ENCODE measurements around the gene LY6G5B.

DNA sequence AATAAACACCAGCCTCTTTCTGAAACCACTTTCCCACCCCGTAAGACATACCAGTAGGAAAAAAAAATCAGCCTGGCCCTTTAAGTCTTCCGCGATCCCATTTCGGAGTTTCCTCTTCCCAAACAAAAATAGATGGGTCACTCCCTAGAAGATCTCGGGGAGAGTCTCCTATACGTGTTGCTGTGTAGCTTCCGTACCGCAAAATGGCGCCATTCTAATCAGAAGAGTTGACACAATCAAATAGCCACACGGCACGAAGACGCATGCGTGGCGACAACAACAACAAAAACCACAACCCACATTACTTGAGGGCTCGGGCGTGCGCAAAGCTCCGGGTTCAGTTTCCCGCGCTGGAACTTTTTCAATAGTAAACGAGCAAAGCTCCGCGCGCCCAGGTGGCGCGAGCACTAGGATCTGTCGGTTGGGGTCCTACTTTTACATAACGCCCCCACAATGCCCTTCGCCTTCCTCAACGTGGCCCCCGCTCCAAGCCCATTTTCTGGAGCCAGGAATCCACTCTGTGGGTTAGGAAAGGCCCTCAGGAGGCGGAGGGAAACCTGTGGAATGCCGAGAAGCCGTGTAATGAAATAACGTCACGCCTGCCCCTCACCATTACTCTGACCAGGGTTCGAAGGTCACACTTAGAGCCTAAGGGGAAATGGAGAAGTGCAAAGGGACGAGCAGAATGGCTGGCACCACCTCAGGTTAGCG lies 4.8 kb upstream of the LY6G5B start, which contains the start of gene GPANK1:
- TF ChIP-seq CTCF (IDR thresholded peaks at IDR 0.05; ENCODE audit: low read depth, low read length) (no peak), EZH2phosphoT487 (IDR thresholded peaks at IDR 0.05; ENCODE audit: low read depth) (no peak)

Data from OCI-LY3 (cell line).